Measurements from ENCODE around the gene LGR5.

GRCh38 chr12:71592841-71593240, 153.2 kb downstream of the LGR5 start:
- TF ChIP-seq CTCF (IDR thresholded peaks at IDR 0.05; ENCODE audit: low read depth, low read length) (no peak), EZH2phosphoT487 (IDR thresholded peaks at IDR 0.05; ENCODE audit: low read depth) (no peak)

Data from OCI-LY3 (cell line).